Measurements from ENCODE around the gene HOXA3. TPM values are rescaled to one million over a fixed set of nuclear protein-coding genes. Genes with fewer than 3 reads are reported as not detected.

The HOXA3 gene
- total and polyA plus RNA-seq, 4 donors, result 1.9 to 10.7 (median 6.3) TPM

DNA sequence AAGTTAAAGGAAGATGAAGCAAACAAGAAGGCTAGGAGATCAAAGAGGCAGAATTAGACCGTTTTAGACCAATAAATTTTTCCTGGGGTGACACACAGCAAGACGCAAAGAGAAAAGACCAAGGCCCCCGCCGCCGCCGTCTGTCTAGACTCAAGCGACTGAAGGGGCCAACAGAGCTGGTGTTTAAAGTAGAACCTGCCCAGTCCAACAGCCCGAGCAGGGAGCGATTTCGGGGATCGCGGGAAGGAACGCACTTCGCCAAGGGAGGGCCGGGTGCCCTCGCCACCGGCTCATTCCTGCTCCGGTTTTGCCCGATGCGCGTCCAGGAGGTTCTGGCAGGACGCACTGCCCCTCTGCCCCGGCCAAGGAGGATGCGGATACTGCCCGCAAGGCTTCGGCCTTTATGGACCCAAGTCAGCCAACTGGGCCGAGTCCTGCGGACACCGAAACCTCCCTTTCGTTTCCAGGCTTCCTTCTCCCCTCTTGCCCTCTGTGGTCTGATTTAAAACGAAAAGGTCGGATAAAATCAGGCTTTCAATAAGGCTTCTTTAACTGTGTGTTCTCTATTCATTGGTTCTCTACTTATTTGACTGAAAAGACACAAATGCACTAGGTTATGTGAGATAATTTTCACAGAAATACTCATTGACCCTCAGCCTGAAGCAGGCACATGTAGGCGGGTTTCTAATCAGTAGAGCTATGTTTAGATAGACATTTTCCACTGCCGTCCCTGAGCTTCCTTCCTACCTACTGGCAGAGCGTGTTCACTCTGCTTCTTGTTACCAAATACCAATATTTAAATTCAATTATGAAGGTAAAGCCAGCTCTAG is 6.3 kb upstream of the HOXA3 start:
- ATAC-seq (ENCODE audit: insufficient read depth, low FRiP score), result no peak
- DNase-seq, result peak in 1 of 3 donors; percentile 34
- no peaks in the 10 kb centered on the region for H3K36me3 ChIP-seq (ENCODE audit: control insufficient read depth in 4 of 4, insufficient read depth in 4 of 4, low read length in 4 of 4)
- no peaks in the 10 kb centered on the region for H3K9me3 ChIP-seq (ENCODE audit: control insufficient read depth in 4 of 4, insufficient read depth in 3 of 4, low read length in 3 of 4)
- TF ChIP-seq, protein P1, sequence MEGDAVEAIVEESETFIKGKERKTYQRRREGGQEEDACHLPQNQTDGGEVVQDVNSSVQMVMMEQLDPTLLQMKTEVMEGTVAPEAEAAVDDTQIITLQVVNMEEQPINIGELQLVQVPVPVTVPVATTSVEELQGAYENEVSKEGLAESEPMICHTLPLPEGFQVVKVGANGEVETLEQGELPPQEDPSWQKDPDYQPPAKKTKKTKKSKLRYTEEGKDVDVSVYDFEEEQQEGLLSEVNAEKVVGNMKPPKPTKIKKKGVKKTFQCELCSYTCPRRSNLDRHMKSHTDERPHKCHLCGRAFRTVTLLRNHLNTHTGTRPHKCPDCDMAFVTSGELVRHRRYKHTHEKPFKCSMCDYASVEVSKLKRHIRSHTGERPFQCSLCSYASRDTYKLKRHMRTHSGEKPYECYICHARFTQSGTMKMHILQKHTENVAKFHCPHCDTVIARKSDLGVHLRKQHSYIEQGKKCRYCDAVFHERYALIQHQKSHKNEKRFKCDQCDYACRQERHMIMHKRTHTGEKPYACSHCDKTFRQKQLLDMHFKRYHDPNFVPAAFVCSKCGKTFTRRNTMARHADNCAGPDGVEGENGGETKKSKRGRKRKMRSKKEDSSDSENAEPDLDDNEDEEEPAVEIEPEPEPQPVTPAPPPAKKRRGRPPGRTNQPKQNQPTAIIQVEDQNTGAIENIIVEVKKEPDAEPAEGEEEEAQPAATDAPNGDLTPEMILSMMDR (IDR thresholded peaks at IDR 0.05; ENCODE audit: control extremely low read depth, extremely low read depth), result no peak
- peaks cover 0 to 21% (median 3%) of the 10 kb centered on the region in 5 donors for H3K4me1 ChIP-seq (ENCODE audit: control insufficient read depth in 5 of 5, insufficient read depth in 5 of 5, low read length in 5 of 5)
- no peak overlapping the region for H3K27ac ChIP-seq (ENCODE audit: low read depth in 1 of 2, low read length in 1 of 2)
- WGBS, 2 donors, result 25 to 50% methylated on average over 35 of the region's 35 CpGs
- H3K27me3 ChIP-seq (ENCODE audit: control insufficient read depth in 3 of 3, insufficient read depth in 3 of 3, low read length in 2 of 3), result peaks cover 0 to 92% (median 69%) of the 10 kb centered on the region in 3 donors
- H3K9ac ChIP-seq (ENCODE audit: insufficient read depth in 1 of 2, low read length in 2 of 2), result no peak overlapping the region
- H3K4me3 ChIP-seq, result no peak overlapping the region

GRCh38 chr7:27157702-27158431 is 5.5 kb upstream of the HOXA3 start:
- Histone ChIP-seq H3K27me3 (ENCODE audit: control insufficient read depth in 3 of 3, insufficient read depth in 3 of 3, low read length in 2 of 3) (peaks cover 0 to 92% (median 69%) of the 10 kb centered on the region in 3 donors), H3K9me3 (ENCODE audit: control insufficient read depth in 4 of 4, insufficient read depth in 3 of 4, low read length in 3 of 4) (no peaks in the 10 kb centered on the region), H3K9ac (ENCODE audit: insufficient read depth in 1 of 2, low read length in 2 of 2) (no peak overlapping the region), H3K27ac (ENCODE audit: low read depth in 1 of 2, low read length in 1 of 2) (no peak overlapping the region), H3K4me3 (no peak overlapping the region), H3K36me3 (ENCODE audit: control insufficient read depth in 4 of 4, insufficient read depth in 4 of 4, low read length in 4 of 4) (no peaks in the 10 kb centered on the region), H3K4me1 (ENCODE audit: control insufficient read depth in 5 of 5, insufficient read depth in 5 of 5, low read length in 5 of 5) (peaks cover 0 to 28% (median 4%) of the 10 kb centered on the region in 5 donors)
- no peak for ATAC-seq (ENCODE audit: insufficient read depth, low FRiP score)
- WGBS, 2 donors, result 12 to 42% methylated on average over 30 of the region's 30 CpGs
- TF ChIP-seq, protein P1 (IDR thresholded peaks at IDR 0.05; ENCODE audit: control extremely low read depth, extremely low read depth), result no peak
- no peak for DNase-seq

- peaks cover 0 to 33% (median 4%) of the 10 kb centered on the region in 5 donors for H3K4me1 ChIP-seq (ENCODE audit: control insufficient read depth in 5 of 5, insufficient read depth in 5 of 5, low read length in 5 of 5)
- TF ChIP-seq, protein P1 (IDR thresholded peaks at IDR 0.05; ENCODE audit: control extremely low read depth, extremely low read depth), result no peak
- no peaks in the 10 kb centered on the region for H3K9me3 ChIP-seq (ENCODE audit: control insufficient read depth in 4 of 4, insufficient read depth in 3 of 4, low read length in 3 of 4)
- H3K9ac ChIP-seq (ENCODE audit: insufficient read depth in 1 of 2, low read length in 2 of 2), result no peak overlapping the region
- H3K27me3 ChIP-seq (ENCODE audit: control insufficient read depth in 3 of 3, insufficient read depth in 3 of 3, low read length in 2 of 3), result peaks cover 0 to 87% (median 63%) of the 10 kb centered on the region in 3 donors
- H3K36me3 ChIP-seq (ENCODE audit: control insufficient read depth in 4 of 4, insufficient read depth in 4 of 4, low read length in 4 of 4), result no peaks in the 10 kb centered on the region
- H3K4me3 ChIP-seq, result no peak overlapping the region
- peak overlapping the region in 1 of 2 donors; percentile 13 for H3K27ac ChIP-seq (ENCODE audit: low read depth in 1 of 2, low read length in 1 of 2)
- 9 to 16% methylated on average over 29 to 30 of the region's 30 CpGs for WGBS, 2 donors
- DNase-seq (peak in 1 of 3 donors; percentile 43), ATAC-seq (ENCODE audit: insufficient read depth, low FRiP score) (no peak)
Measured at GRCh38 chr7:27156916-27157701, 4.7 kb upstream of the HOXA3 start.

Measured in lung (tissue), 12 donors.